Body of pancreas (tissue), 4 donors: ENCODE results near the gene NUDT19. TPM values are rescaled to one million over a fixed set of nuclear protein-coding genes. Genes with fewer than 3 reads are reported as not detected.

Experiments
- ATAC-seq: fragments of 150-250 bp; one replicate; pipeline ENCODE4 v1.9.1; 2016
- DNase-seq, 4 donors: peaks; one replicate each; pipeline ENCODE4 v3.0.0-alpha.2; 2019
- H3K27ac ChIP-seq, 4 donors: fragments of 200-600 bp; sonication (generic); 1 replicate in 3 of 4; 2 replicates in 1 of 4; pipeline versions ENCODE4 v1.5.1 to v1.6.1; 2016 to 2019; ENCODE audit warnings: mild to moderate bottlenecking in 1 of 4, mixed read lengths in 1 of 4, moderate library complexity in 1 of 4
- H3K27me3 ChIP-seq, 2 donors: fragments of 200-600 bp; sonication (generic); one replicate each; pipeline ENCODE4 v1.6.0; 2016; ENCODE audit warnings: mild to moderate bottlenecking in 1 of 2
- H3K36me3 ChIP-seq, 2 donors: fragments of 200-600 bp; sonication (generic); replicated peaks in 1 of 2; 2 replicates each; pipeline ENCODE4 v1.5.1; 2016; ENCODE audit warnings: low read depth in 2 of 2; ENCODE audit not compliant: insufficient read depth in 1 of 2
- H3K4me1 ChIP-seq: fragments of 200-600 bp; sonication (generic); one replicate; pipeline ENCODE4 v1.6.0; 2016
- H3K4me3 ChIP-seq, 2 donors: fragments of 200-600 bp; sonication (generic); 1 replicate in 1 of 2; 2 replicates in 1 of 2; pipeline ENCODE4 v1.5.1; 2016 to 2019
- H3K9me3 ChIP-seq, 3 donors: fragments of 200-600 bp; sonication (generic); 1 replicate in 2 of 3; 2 replicates in 1 of 3; pipeline ENCODE4 v1.5.1; 2016
- POLR2A ChIP-seq, 3 donors: fragments of 450-650 bp; IDR thresholded peaks; one replicate each; pipeline ENCODE4 v1.6.1; 2016; ENCODE audit warnings: antibody characterized with exemption in 3 of 3, mild to moderate bottlenecking in 2 of 3
- WGBS, 2 donors: methylation state at CpG; one replicate each; pipeline ENCODE4 v1.1.5; 2017; 5-methylcytosine and 5-hydroxymethylcytosine counted together
- intact Hi-C: fragments of 100-400 bp; cut with DNase I; formaldehyde crosslinking; loops from one replicate; pipeline ENCODE4 v1.15.1; 2023
- total RNA-seq, 2 donors: library from RNA; depleted of rRNA; stranded (reverse); fragments of >200 nt; gene quantifications; one replicate each; pipeline ENCODE4 v1.1.0, GENCODE V29; 2016
- TF ChIP-seq, protein P1 (sequence below), 7 experiments: fragments of 450-650 bp in 4 of 7; fragments of 200-600 bp in 3 of 7; sonication (generic) in 3 of 7; IDR thresholded peaks; one replicate each; pipeline ENCODE4 v1.5.1; 2016 to 2019; ENCODE audit warnings: antibody characterized with exemption in 7 of 7

NUDT19 gene
- total RNA-seq, 2 donors from 2014 or later, result 2.3 to 3.9 TPM

DNA sequence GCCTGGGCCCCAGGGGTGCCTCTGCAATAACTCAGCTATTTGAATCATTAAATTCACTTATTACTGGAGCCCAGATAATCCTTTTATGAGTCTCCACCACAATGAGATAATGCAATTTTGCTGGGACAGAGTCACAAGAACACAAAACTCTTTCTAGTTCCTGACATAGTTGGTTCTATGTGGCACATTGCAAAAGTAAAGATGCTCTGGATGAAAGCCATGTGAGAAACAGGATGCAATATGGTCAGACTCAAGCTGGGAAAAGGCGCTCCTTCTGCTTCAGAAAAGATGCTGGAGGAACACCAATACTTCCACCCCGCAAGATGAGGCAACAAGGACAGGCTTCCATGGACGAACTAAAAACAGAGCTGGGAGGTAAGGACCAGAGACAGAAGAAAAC, 22.3 kb upstream of the NUDT19 start:
- Histone ChIP-seq H3K9me3 (no peaks in the 10 kb centered on the region), H3K36me3 (peaks cover 0 to 1% of the 10 kb centered on the region in 2 donors), H3K4me1 (peaks cover 19% of the 10 kb centered on the region), H3K4me3 (no peak overlapping the region), H3K27ac (no peak overlapping the region), H3K27me3 (no peaks in the 10 kb centered on the region)
- no peak for ATAC-seq
- intact Hi-C loops, result no loop called here
- WGBS, 2 donors, result 83 to 97% methylated on average over 3 of the region's 3 CpGs
- TF ChIP-seq POLR2A (IDR thresholded peaks at IDR 0.05), result no peak
- TF ChIP-seq, protein P1, sequence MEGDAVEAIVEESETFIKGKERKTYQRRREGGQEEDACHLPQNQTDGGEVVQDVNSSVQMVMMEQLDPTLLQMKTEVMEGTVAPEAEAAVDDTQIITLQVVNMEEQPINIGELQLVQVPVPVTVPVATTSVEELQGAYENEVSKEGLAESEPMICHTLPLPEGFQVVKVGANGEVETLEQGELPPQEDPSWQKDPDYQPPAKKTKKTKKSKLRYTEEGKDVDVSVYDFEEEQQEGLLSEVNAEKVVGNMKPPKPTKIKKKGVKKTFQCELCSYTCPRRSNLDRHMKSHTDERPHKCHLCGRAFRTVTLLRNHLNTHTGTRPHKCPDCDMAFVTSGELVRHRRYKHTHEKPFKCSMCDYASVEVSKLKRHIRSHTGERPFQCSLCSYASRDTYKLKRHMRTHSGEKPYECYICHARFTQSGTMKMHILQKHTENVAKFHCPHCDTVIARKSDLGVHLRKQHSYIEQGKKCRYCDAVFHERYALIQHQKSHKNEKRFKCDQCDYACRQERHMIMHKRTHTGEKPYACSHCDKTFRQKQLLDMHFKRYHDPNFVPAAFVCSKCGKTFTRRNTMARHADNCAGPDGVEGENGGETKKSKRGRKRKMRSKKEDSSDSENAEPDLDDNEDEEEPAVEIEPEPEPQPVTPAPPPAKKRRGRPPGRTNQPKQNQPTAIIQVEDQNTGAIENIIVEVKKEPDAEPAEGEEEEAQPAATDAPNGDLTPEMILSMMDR (IDR thresholded peaks at IDR 0.05), result no peak
- DNase-seq, result no peak

DNA sequence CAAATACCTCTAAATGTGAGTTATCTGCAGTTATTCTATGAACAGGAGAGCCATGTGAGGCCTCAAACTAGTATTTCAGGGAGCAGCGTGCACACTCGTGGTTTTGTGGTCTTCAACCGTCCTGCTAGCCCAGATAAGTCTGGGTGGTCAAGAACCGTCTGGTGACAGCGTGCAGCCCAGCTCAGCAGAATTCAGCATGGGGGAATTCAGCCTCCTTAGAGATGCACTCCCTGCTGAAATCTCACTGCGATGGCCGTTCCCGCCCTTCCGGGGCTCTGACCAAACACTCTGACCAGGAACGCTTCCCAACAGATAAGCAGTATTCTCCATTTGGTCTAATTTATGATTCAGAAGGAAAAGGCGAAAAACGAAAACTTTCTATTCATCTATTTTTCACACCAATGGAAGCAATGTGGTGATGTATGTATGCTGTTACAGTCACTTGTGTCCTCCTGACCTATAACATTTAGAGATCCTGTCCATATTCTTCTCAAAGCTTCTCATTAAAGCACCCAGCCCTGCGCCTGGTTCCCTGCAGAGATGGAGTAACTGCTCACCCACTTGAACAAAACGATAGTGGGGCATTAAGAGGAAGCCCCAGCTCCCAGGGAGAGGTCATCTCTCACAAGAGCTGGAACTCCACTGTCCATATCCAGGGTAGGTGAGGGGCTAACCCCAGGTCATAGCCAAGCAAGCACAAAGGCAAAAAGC, 19.6 kb upstream of the NUDT19 start:
- 68 to 75% methylated on average over 13 to 14 of the region's 14 CpGs for WGBS, 2 donors
- intact Hi-C loops, result no loop called here
- TF ChIP-seq POLR2A (IDR thresholded peaks at IDR 0.05), result no peak
- TF ChIP-seq, protein P1 (IDR thresholded peaks at IDR 0.05), result no peak
- DNase-seq (no peak), ATAC-seq (no peak)
- no peaks in the 10 kb centered on the region for H3K36me3 ChIP-seq
- H3K27ac ChIP-seq, result no peak overlapping the region
- H3K9me3 ChIP-seq, result no peaks in the 10 kb centered on the region
- peaks cover 0 to 4% of the 10 kb centered on the region in 2 donors for H3K27me3 ChIP-seq
- H3K4me1 ChIP-seq, result peaks cover 36% of the 10 kb centered on the region
- no peak overlapping the region for H3K4me3 ChIP-seq

DNA sequence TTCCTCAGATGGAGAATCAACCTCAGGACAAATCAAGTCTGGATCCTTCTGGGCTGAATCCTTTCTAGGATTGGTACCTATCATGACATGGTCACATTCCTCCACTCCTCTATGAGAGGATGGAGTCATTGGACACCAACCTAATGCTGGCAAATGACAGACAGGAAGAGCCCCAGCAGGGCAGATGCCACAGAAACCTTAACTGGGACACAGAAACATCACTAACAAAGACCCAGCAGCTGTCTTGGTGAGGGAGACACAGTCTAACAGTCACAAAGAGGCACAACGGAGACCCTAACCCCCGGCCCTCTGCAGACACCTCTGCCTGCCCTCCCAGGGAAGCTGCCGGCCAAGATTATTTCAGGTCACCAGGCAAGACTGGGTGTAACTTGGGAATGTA, 18.8 kb upstream of the NUDT19 start:
- ATAC-seq (no peak), DNase-seq (no peak)
- Histone ChIP-seq H3K4me3 (no peak overlapping the region), H3K36me3 (no peaks in the 10 kb centered on the region), H3K27me3 (peaks cover 0 to 4% of the 10 kb centered on the region in 2 donors), H3K4me1 (peaks cover 36% of the 10 kb centered on the region), H3K27ac (no peak overlapping the region), H3K9me3 (no peaks in the 10 kb centered on the region)
- WGBS, 2 donors, result 78 to 100% methylated on average over 1 to 3 of the region's 3 CpGs
- TF ChIP-seq, protein P1 (IDR thresholded peaks at IDR 0.05), result no peak
- TF ChIP-seq POLR2A (IDR thresholded peaks at IDR 0.05), result no peak
- intact Hi-C loops, result no loop called here

DNA sequence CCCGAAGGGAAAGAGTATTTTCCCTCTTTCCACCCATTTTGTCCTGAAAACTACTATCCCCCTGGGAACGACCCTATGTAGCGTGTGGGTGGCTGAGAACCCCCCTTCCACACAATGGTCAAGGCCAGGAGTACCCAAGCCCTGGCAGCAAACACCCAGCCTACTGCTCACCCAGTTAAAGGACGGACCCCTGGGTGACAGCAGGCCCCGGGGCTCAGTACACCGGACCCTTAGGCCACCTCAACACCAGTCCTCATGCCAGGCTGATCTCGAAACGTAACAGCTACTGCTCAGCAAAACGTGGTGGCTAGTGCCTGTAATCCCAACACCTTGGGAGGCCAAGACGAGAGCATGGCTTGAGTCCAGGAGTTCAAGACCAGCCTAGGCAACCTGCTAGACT, 18.0 kb upstream of the NUDT19 start:
- no peak for TF ChIP-seq POLR2A (IDR thresholded peaks at IDR 0.05)
- TF ChIP-seq, protein P1 (IDR thresholded peaks at IDR 0.05), result no peak
- H3K36me3 ChIP-seq, result no peaks in the 10 kb centered on the region
- ATAC-seq, result no peak
- WGBS, 2 donors, result 78 to 80% methylated on average over 10 of the region's 10 CpGs
- H3K9me3 ChIP-seq, result no peaks in the 10 kb centered on the region
- intact Hi-C loops, result no loop called here
- no peak for DNase-seq
- H3K4me1 ChIP-seq, result peaks cover 36% of the 10 kb centered on the region
- H3K27ac ChIP-seq, result no peak overlapping the region
- no peak overlapping the region for H3K4me3 ChIP-seq
- H3K27me3 ChIP-seq, result peaks cover 0 to 4% of the 10 kb centered on the region in 2 donors
